ENCODE data around the gene PSMB5. TPM values are rescaled to one million over a fixed set of nuclear protein-coding genes. Genes with fewer than 3 reads are reported as not detected.

PSMB5 gene
- total and polyA plus RNA-seq, 2 of the 13 experiments (the other 11 are each of a cell fraction or from before 2014, with no cell fraction given), result 705 to 871 TPM

DNA sequence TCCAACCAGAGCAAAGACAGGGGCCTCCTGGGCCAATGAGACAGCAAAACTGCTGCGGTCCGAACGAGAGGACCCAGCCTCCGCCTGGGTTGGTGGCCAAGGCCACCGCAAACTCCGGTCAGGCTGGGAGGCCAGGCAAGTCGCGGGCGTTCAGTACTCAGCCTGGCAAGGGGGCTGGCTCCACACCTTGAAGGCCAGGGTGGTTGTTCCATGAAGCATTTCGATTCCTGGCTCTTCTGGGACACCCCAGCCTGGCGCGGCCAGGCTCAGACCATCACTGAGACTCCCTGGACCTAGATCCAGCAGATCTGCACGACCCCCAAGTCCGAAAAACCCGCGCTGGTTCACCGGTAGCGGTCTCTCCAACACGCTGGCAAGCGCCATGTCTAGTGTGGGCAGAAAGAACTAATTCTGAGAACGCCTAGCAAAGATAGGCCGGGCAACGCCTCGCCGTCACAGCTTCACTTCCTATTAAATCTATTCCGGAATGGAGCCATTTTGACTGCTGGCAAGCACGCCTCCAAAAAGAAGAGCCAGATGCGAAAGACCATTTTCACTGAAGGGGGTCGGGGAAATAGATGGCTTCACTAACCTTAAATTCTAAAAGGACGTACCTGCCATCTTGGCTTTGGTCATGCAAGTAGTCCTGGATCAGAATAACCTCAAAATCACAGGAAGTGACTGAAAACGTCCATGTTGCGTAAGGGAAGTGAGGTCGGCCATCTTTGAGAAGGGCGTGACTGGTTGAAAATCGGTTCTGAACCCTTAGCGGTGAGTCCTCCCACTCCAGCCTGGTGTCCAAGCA, at the start of gene PSMB5 (continued):
- TF ChIP-seq, protein P1, sequence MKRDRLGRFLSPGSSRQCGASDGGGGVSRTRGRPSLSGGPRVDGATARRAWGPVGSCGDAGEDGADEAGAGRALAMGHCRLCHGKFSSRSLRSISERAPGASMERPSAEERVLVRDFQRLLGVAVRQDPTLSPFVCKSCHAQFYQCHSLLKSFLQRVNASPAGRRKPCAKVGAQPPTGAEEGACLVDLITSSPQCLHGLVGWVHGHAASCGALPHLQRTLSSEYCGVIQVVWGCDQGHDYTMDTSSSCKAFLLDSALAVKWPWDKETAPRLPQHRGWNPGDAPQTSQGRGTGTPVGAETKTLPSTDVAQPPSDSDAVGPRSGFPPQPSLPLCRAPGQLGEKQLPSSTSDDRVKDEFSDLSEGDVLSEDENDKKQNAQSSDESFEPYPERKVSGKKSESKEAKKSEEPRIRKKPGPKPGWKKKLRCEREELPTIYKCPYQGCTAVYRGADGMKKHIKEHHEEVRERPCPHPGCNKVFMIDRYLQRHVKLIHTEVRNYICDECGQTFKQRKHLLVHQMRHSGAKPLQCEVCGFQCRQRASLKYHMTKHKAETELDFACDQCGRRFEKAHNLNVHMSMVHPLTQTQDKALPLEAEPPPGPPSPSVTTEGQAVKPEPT (CRISPR knock-in tag; IDR thresholded peaks at IDR 0.05; ENCODE audit: low read depth), result peak; percentile 96; the same call in 1 of the 2 replicates
- TF ChIP-seq ZNF737 (CRISPR knock-in tag; IDR thresholded peaks at IDR 0.05; ENCODE audit: borderline replicate concordance) (peak; percentile 99; the same call in 1 of the 2 replicates), ZNF382 (CRISPR knock-in tag; IDR thresholded peaks at IDR 0.05; ENCODE audit: borderline replicate concordance) (no peak), GATAD1 (CRISPR knock-in tag; IDR thresholded peaks at IDR 0.05) (peak; percentile 91), FOXP1 (IDR thresholded peaks at IDR 0.05) (no peak), FOXP1 (CRISPR knock-in tag; IDR thresholded peaks at IDR 0.05) (no peak; the same call in none of the 2 replicates), ZFP36 (IDR thresholded peaks at IDR 0.05; ENCODE audit: borderline replicate concordance, low read depth, low read length, partially characterized antibody) (no peak), ZNF589 (CRISPR knock-in tag; conservative IDR thresholded peaks at IDR 0.05) (no peak; the same call in 1 of the 2 replicates), ZSCAN12 (CRISPR knock-in tag; IDR thresholded peaks at IDR 0.05) (peak; percentile 93), TP53 (CRISPR knock-in tag; conservative IDR thresholded peaks at IDR 0.05) (peak; percentile 80; the same call in 1 of the 2 replicates)
- TF ChIP-seq, protein P2, sequence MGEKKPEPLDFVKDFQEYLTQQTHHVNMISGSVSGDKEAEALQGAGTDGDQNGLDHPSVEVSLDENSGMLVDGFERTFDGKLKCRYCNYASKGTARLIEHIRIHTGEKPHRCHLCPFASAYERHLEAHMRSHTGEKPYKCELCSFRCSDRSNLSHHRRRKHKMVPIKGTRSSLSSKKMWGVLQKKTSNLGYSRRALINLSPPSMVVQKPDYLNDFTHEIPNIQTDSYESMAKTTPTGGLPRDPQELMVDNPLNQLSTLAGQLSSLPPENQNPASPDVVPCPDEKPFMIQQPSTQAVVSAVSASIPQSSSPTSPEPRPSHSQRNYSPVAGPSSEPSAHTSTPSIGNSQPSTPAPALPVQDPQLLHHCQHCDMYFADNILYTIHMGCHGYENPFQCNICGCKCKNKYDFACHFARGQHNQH (CRISPR knock-in tag; IDR thresholded peaks at IDR 0.05), result peak; percentile 96
- TF ChIP-seq, protein P3, sequence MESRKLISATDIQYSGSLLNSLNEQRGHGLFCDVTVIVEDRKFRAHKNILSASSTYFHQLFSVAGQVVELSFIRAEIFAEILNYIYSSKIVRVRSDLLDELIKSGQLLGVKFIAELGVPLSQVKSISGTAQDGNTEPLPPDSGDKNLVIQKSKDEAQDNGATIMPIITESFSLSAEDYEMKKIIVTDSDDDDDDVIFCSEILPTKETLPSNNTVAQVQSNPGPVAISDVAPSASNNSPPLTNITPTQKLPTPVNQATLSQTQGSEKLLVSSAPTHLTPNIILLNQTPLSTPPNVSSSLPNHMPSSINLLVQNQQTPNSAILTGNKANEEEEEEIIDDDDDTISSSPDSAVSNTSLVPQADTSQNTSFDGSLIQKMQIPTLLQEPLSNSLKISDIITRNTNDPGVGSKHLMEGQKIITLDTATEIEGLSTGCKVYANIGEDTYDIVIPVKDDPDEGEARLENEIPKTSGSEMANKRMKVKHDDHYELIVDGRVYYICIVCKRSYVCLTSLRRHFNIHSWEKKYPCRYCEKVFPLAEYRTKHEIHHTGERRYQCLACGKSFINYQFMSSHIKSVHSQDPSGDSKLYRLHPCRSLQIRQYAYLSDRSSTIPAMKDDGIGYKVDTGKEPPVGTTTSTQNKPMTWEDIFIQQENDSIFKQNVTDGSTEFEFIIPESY (CRISPR knock-in tag; IDR thresholded peaks at IDR 0.05), result 0 out of 2 replicates have a peak, but pooled peaks have one; percentile 64
- TF ChIP-seq, protein P4, sequence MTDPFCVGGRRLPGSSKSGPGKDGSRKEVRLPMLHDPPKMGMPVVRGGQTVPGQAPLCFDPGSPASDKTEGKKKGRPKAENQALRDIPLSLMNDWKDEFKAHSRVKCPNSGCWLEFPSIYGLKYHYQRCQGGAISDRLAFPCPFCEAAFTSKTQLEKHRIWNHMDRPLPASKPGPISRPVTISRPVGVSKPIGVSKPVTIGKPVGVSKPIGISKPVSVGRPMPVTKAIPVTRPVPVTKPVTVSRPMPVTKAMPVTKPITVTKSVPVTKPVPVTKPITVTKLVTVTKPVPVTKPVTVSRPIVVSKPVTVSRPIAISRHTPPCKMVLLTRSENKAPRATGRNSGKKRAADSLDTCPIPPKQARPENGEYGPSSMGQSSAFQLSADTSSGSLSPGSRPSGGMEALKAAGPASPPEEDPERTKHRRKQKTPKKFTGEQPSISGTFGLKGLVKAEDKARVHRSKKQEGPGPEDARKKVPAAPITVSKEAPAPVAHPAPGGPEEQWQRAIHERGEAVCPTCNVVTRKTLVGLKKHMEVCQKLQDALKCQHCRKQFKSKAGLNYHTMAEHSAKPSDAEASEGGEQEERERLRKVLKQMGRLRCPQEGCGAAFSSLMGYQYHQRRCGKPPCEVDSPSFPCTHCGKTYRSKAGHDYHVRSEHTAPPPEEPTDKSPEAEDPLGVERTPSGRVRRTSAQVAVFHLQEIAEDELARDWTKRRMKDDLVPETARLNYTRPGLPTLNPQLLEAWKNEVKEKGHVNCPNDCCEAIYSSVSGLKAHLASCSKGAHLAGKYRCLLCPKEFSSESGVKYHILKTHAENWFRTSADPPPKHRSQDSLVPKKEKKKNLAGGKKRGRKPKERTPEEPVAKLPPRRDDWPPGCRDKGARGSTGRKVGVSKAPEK (CRISPR knock-in tag; IDR thresholded peaks at IDR 0.05; ENCODE audit: borderline replicate concordance), result 0 out of 2 replicates have a peak, but pooled peaks have one; percentile 95
- TF ChIP-seq, protein P5, sequence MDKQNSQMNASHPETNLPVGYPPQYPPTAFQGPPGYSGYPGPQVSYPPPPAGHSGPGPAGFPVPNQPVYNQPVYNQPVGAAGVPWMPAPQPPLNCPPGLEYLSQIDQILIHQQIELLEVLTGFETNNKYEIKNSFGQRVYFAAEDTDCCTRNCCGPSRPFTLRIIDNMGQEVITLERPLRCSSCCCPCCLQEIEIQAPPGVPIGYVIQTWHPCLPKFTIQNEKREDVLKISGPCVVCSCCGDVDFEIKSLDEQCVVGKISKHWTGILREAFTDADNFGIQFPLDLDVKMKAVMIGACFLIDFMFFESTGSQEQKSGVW (CRISPR knock-in tag; IDR thresholded peaks at IDR 0.05; ENCODE audit: borderline replicate concordance), result 0 out of 2 replicates have a peak, but pooled peaks have one; percentile 78
- TF ChIP-seq, protein P6, sequence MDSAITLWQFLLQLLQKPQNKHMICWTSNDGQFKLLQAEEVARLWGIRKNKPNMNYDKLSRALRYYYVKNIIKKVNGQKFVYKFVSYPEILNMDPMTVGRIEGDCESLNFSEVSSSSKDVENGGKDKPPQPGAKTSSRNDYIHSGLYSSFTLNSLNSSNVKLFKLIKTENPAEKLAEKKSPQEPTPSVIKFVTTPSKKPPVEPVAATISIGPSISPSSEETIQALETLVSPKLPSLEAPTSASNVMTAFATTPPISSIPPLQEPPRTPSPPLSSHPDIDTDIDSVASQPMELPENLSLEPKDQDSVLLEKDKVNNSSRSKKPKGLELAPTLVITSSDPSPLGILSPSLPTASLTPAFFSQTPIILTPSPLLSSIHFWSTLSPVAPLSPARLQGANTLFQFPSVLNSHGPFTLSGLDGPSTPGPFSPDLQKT (CRISPR knock-in tag; IDR thresholded peaks at IDR 0.05; ENCODE audit: borderline replicate concordance), result no peak
- TF ChIP-seq, protein P7, sequence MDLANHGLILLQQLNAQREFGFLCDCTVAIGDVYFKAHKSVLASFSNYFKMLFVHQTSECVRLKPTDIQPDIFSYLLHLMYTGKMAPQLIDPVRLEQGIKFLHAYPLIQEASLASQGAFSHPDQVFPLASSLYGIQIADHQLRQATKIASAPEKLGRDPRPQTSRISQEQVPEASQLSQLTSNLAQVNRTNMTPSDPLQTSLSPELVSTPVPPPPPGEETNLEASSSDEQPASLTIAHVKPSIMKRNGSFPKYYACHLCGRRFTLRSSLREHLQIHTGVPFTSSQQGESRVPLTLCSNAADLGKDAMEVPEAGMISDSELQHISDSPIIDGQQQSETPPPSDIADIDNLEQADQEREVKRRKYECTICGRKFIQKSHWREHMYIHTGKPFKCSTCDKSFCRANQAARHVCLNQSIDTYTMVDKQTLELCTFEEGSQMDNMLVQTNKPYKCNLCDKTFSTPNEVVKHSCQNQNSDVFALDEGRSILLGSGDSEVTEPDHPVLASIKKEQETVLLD (CRISPR knock-in tag; IDR thresholded peaks at IDR 0.05; ENCODE audit: low read depth), result peak; percentile 66; the same call in 1 of the 2 replicates
